MM.1S (cell line): Measurements from ENCODE around the gene PIGR.

Experiments
- EZH2 ChIP-seq: fragments of 300-600 bp; sonication (generic); optimal IDR thresholded peaks from 2 replicates; pipeline ENCODE3; 2017; ENCODE audit warnings: low read depth, mild to moderate bottlenecking, antibody characterized with exemption, low read length, mixed read lengths
- TF ChIP-seq, protein P1 (sequence below): fragments of 300-600 bp; sonication (generic); IDR thresholded peaks from 2 replicates; pipeline ENCODE4 v1.5.1; 2016; ENCODE audit warnings: antibody characterized with exemption, low read length, mixed read lengths

DNA sequence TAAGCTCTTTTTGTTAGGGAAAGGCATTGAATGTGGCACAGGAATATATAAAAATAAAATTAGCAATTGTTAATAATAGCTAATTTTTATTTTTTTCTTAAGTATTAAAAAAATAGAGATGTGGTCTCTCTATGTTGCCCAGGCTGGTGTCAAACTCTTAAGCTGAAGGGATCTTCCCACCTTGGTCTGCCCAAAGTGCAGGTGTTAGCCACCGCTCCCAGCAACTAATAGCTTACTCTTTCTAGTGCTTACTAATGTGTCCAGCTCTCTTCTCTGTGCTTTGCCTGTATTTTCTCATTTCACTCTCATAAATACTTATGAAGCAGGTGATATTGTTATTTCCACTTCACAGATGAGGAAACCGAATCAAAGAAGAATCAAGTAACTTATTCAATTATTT lies 62.4 kb downstream of the PIGR start:
- TF ChIP-seq, protein P1, sequence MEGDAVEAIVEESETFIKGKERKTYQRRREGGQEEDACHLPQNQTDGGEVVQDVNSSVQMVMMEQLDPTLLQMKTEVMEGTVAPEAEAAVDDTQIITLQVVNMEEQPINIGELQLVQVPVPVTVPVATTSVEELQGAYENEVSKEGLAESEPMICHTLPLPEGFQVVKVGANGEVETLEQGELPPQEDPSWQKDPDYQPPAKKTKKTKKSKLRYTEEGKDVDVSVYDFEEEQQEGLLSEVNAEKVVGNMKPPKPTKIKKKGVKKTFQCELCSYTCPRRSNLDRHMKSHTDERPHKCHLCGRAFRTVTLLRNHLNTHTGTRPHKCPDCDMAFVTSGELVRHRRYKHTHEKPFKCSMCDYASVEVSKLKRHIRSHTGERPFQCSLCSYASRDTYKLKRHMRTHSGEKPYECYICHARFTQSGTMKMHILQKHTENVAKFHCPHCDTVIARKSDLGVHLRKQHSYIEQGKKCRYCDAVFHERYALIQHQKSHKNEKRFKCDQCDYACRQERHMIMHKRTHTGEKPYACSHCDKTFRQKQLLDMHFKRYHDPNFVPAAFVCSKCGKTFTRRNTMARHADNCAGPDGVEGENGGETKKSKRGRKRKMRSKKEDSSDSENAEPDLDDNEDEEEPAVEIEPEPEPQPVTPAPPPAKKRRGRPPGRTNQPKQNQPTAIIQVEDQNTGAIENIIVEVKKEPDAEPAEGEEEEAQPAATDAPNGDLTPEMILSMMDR: no peak
- TF ChIP-seq EZH2: no peak
